SKM-1 (cell line): ENCODE results near the gene MAP4.
"Not testable (repeated sequence)": the region's sequence is repeated elsewhere in the genome, so short reads cannot be mapped to it uniquely, and the experiment has no call there.

Experiments
- DNase-seq: peaks from one replicate; lab custom pipeline; 2025; ENCODE audit not compliant: unreplicated experiment; lab: John Stamatoyannopoulos, UW

MAP4 gene

GRCh38 chr3:48016301-48016973, at the start of gene MAP4:
TSS of gene MAP4 (minus strand) at chr3:48016416. CDS start at chr3:47998860, 17,556 bp downstream.
- DNase-seq, result no peak

GRCh38 chr3:48065035-48065434, 48.8 kb upstream of the MAP4 start:
- DNase-seq, result no peak

GRCh38 chr3:48064292-48064829, 48.1 kb upstream of the MAP4 start:
- no peak for DNase-seq

GRCh38 chr3:48061586-48061985, 45.4 kb upstream of the MAP4 start:
- not testable (repeated sequence) for DNase-seq

- DNase-seq, result no peak
These were observed 41.9 kb upstream of the MAP4 start for GRCh38 chr3:48058091-48058490.

GRCh38 chr3:48057521-48057920, 41.3 kb upstream of the MAP4 start:
- DNase-seq, result no peak

- DNase-seq, result no peak
These were observed 31.7 kb upstream of the MAP4 start for GRCh38 chr3:48047841-48048464.

- no peak for DNase-seq
These were observed 26.0 kb upstream of the MAP4 start for GRCh38 chr3:48042071-48042760.

GRCh38 chr3:48039487-48040190, 23.4 kb upstream of the MAP4 start:
- no peak for DNase-seq

GRCh38 chr3:48038971-48039481, 22.8 kb upstream of the MAP4 start:
- no peak for DNase-seq

- no peak for DNase-seq
These were observed 17.8 kb upstream of the MAP4 start for GRCh38 chr3:48034000-48034516.

- DNase-seq, result no peak
These were observed 14.0 kb upstream of the MAP4 start for GRCh38 chr3:48030188-48030587.

- no peak for DNase-seq
These were observed 11.0 kb upstream of the MAP4 start for GRCh38 chr3:48026951-48027908.

- no peak for DNase-seq
These were observed 9.9 kb upstream of the MAP4 start for GRCh38 chr3:48026098-48026497.

- no peak for DNase-seq
These were observed 8.2 kb upstream of the MAP4 start for GRCh38 chr3:48024401-48024800.

GRCh38 chr3:48023377-48023776, 7.2 kb upstream of the MAP4 start:
- no peak for DNase-seq

GRCh38 chr3:48022178-48022577, 6.0 kb upstream of the MAP4 start:
- DNase-seq, result no peak

- no peak for DNase-seq
These were observed 2.6 kb upstream of the MAP4 start for GRCh38 chr3:48018841-48019240.

- no peak for DNase-seq
These were observed 610 bp downstream of the MAP4 start for GRCh38 chr3:48015431-48016180.
